IPS-NIHi11 (cell line): ENCODE data around the gene KDM4D.
"Not testable (repeated sequence)": the region's sequence is repeated elsewhere in the genome, so short reads cannot be mapped to it uniquely, and the experiment has no call there.

Source experiments
- DNase-seq: peaks from one replicate; pipeline ENCODE4 v3.0.0; 2012; ENCODE audit warnings: mixed read lengths, low spot score

Gene KDM4D

DNA sequence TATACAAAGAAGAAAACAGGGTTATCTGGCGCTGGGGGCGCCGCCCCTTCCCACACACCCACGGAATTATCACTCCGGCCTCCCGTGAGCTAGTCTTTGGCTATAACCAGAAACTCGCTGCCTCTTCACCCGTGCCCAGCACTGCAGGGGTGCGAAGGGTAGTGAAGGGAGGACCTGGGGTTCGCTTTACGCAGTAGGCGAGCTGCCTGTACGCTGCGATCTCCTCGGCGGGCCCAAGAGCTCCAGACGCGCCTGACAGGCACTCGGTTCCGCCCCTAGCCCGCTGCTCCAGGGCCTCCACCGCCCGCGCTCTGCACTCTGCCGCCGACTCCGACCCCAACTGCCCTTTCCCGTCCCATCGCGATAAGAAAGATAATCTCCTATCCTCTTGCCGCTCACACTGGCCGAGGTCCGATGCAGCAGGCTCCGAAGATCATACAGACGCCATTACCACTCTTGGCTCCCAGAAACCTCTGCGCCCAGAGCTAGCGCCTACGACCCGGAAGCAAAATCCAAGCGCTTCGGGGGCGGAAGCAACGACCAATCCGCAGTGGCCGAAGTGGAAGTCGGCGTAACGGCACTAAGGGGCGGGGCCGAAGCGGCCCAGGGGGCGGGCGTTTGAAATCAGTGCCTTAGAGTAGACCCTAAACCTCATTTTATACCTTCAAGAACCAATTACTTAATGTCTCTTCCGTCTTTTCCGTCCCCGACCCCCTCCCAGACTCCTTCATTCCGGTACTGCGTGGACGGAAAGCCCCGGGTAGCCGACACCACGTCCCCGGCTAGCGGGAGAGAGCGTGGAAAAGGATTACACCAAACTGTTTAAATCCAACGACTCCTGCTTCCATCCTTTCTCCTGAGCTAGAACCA lies at the start of gene KDM4D, which contains the start of gene CWC15:
Gene KDM4D, plus strand, starts transcription at position 611 of the 870 bp plus-strand sequence. CDS start 23,664 bp downstream, outside the sequence.
Gene CWC15, minus strand, starts transcription at position 458 of the 870 bp plus-strand sequence. CDS start 1,371 bp downstream, outside the sequence.
- DNase-seq: peak; percentile 99

DNA sequence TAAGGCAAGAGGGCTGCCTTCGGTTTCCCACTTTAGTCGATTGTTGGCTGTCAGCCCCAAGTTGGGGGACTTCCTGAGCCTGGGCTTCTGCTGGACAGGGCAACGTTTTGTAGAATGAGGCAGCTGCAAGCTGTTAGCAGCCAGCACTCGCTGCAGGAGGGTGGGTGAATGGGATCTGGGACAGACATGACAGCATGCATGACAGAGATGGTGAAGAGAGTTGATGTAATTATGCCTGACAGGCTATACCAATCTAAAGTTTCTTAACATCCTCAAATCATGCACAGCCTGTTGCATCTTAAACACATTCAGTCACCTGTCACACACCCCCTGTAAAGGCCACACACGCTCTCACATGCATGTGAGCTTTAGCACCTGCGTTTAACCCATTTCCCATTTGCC lies 49.3 kb upstream of the KDM4D start:
- no peak for DNase-seq

DNA sequence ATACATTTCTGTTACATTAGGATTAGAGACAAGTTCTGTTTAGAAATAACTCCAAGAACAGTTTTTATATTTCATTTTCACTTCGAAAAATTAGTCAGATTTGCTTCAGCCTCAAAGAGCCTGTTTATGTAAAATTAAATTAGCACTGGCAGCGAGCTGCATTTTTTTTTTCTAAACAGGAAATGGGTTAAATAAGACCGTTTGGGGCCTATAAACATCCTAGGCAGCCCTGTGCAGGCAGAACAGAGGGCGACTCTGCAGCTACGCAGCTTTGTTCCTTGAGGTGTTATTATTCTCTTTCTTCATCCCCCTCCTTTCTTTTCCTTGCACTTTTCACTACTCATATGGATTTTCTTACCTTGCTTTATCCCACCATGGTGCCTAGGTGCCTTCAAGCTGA lies 48.9 kb upstream of the KDM4D start:
- DNase-seq: no peak

DNA sequence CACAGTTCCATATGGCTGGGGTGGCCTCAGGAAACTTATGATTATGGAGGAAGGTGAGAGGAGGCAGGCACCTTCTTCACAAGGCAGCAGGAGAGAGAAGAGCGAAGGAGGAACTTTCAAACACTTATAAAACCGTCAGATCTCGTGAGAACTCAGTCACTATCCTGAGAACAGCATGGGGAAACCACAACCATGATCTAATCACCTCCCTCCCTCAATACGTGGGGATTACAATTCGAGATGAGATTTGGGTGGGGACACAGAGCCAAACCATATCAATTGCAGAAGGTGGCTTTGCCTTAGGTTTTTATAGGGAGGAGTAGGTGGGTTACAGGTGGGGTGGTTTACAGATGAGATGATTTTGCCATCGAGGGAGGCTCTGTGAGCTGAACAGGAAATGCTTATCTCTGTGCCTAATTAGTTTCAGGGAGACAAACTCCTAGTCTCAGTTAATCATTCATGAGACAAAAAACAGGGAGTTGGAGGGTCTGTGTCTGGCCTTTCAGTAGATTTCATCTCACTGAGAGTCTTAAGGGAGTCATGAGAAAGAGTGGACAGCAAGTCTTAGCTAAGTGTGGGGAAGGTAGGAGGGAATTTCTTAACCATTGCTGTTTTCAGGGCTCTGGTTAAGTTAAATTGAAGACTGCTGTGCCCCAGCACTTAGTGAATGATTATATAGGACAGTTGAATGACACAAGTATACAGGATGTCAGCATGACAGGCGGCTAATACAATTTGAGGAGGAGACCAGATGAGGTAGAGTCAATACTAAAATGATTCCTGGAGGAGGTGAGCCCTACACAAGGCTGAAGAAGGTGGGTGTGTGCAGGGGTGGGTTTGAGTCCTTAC lies 47.9 kb upstream of the KDM4D start:
- DNase-seq: no peak

DNA sequence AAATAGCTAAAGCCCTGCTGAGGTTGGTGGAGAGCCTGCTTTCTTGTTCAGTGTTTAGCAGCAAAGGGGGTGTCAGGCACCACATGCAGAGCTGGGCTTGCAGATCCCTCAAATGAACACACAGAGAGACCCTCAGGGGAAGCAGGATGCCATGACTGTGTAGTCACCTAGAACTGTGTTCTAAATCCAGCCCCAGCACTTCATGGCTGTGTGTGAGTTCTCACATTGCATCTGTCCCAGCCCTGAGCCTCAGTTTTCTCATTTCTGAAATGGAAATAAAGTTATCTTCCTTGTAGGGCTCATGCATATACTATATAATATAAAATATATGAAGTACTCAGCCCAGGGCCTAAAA lies 47.3 kb upstream of the KDM4D start:
- no peak for DNase-seq

DNA sequence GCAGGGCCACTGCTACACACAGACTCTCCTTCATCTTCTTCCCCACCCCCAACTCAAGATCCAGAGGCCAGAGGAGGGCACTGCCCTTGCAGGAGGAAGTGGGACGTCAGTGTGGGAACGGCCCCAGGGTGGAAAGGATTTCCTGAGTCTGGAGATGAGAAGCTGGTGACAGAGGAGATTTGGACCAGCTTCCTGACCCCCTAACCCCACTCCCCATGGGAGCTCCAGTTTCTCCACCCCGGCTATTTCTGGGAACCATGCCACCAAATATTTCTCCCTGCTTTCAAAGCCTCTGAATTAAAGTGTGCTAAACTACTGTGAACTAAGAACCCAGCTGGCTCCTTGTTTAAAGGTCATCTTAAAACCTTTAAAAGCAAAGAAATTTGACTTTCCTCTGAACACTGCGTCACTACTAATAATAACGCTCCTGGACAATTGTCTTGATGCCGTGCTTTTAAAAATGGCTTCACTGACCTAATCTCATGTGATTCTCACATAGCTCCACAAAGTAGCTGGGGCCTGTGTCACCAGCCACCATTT lies 46.7 kb upstream of the KDM4D start:
- DNase-seq: peak; percentile 40

DNA sequence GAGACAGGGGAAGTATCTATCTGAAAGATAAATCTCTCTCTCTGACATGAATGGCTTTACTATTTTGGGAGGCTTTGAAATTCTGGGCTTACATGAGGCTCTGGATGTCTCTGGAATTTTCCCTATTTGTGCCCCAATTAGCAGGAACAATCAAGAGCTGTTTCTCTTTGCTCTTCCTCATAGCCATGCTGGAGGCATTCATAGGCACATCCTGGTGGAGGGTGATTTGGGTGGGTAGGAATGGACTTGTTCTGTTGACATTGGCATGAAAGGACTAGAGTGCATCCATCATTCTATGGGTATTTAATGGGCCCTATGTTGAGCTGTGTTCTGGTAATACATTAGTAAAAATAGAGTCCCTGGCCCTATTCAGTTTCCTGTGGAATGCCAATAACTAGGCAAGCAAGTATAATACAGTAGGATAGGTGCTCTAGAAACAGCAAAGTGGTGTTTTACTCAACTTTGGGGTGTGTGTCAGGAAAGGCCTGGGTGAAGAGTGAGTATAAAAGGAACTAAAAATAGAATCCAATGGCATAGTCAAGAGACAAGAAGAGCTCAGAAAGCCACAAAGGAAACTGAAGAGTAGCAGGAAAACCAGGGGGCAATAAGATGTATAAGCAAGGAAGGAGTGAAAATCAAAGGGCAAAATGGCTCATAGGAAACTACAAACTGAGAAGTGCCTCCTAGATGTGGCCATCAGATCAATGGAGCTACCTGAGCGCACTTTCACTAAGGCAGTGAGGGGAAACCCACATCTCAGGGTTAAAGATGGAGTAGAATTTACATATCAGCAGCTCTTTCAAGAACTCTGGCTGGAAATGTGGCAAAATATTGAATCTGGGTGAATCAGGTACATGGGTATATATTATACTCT lies 45.2 kb upstream of the KDM4D start:
- no peak for DNase-seq

DNA sequence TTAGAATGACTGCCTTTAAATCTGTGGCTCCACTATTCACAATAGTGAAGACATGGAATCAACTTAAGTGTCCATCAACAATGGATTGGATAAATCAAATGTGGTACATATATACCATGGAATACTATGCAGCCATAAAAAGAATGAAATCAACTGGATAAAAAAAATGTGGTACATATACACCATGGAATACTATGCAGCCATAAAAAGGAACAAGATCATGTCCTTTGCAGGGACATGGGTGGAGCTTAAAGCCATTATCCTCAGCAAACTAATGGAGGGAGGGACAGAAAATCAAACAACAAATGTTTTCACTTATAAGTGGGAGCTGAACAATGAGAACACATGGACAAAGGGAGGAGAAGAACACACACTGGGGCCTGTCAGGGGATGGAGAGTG lies 41.4 kb upstream of the KDM4D start:
- DNase-seq: not testable (repeated sequence)

DNA sequence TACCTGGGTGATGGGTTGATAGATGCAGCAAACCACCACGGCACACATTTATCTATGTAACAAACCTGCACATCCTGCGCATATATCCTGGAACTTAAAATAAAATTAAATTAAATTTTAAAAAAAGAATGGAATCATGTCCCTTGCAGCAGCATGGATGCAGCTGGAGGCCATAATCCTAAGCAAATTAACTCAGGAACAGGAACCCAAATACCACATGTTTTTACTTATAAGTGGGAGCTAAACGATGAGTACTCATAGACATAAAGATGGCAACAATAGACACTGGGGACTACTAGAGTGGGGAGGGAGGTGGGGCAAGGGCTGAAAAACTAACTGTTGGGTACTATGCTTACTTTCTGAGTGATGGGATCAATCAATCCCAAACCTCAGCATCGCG lies 41.0 kb upstream of the KDM4D start:
- no peak for DNase-seq

DNA sequence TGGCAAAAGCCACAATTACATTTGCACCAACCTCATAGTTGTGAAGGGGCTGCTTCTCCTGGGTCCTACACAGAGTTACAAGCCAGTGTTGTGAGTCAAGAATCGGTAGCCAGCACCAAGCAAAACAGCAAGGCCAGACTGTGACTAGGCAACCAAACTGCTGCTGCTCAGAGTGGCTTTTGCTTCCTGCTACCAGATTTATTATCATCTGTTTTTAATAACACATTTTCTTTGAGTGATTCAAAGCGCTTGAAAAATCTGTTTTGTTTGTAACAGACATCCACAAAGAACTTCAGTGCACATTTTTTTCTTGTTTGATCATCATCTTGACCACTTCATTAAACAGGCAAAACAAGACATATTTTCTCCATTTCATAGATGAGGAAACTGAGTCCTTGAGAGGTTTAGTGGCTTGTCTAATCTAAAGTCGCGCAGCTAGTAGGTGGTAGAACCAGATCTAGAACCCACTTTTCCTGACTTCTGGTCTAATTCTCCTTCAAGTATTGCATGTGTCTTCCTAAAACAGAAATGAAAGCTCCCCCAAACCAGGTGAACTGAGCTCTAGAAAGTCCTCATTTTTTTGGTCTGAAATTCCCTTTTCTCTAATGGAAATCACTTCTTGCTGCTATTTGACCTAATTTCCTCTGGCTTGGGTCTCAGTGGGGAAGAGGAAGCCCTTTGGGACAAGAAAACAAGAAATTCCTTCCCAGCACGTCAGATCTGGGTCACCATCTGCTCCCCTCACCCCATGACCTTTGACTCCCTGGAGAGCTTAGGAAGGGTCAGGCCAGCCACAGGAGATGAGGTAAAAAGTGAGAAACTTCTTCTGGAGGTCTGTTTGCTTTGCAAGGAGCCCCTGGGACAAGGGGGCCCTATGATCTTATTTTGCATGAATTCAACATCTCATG lies 40.0 kb upstream of the KDM4D start:
- no peak for DNase-seq

DNA sequence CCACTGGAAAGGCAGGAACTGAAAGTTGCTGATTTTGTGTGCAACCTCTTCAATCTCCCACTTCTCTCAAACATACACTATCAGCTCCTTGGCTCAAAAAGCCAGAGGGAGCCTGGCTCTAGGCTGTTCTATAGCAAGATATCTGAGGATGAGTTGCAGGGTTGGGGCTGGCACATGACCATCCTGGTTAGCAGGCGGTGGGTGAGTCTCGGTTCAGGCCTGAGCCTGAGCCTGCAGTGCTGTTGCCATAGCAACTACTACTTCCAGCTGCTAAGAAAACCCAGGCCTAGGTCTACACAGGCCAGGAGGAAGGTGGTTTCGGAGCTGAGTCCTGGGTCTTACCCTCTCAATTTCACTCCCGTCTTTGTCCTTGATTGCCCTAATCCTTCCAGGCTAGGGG lies 39.1 kb upstream of the KDM4D start:
- peak; percentile 62 for DNase-seq

DNA sequence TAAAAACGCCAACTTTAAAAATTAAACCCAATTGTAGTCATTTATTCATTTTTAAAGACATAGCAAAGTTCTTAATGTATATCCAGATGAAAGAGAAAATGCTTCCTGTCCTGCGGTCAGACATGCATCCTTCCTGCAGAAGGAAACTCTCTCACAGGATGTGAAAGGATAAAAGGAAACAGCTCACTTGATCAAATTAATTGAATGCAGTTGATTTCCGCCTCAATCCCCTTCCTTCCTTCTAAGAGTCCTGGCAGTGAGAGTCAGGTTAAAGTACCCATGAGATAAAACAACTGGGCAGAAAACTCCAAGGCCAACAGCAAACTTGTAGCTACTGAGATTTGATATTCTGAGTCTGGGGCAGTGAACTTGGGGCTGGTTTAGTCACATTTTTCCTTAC lies 38.7 kb upstream of the KDM4D start:
- DNase-seq: no peak

DNA sequence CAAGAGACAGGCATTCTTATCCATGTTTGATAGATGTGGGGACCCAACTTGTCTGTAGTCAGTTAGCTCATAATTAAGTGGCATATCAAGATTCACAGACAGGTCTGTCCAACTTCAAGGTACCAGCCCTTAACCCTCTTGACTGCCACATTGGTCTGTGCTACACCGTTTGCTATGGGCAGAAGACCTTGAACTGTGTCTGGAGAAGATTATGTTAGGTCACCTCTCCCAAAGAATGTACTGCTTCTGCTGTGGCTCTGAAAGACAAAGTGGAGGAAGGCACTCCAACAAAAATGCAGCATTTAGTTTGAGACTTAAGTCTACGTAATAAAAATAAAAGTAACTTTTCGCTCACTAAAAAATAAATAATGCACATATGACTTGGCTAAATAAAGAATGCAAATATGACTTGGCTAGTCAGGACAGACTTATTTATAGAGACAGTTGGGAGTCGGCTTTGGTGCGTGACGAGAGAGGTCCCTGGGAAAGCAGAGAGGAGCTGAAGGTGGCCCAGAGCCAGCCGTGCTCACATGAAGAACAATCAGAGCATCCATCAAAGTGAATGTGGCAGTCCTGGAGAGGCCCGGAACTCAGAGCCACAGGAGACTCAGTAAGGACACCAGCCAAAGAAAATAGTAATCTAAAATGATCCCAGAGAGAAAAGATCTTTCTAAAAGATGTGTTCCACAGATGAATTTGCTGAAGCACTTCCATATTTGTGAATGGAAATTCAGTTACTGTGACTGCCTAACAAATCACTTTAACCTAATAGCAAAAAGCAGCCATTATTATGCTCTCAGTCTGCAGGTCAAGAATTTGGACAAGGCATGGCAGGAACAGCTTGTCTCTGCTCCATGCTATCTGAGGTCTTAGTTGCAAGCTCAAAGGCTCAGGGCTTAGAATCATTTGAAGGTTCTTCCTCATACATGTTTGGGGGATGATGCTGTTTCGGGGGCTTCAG lies 35.1 kb upstream of the KDM4D start:
- DNase-seq: peak; percentile 30

DNA sequence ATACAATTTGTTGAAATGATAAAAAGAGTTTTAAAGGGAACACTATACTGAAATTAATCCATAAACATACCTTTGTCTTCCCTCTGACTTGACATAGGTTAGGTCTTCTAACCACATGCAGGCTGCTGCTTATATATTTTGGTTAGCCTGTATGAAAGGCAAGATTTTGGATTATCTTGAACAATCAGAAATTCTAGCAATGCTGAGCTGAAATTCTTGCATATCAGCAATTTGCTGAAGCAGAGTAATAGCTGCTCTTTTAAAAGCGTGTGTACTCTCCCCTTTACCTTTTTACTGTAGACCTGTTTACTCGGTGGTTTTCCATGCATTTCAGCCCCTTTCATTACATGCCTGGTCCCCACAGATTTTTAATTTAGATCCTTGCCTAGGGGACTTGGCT lies 34.2 kb upstream of the KDM4D start:
- DNase-seq: no peak

DNA sequence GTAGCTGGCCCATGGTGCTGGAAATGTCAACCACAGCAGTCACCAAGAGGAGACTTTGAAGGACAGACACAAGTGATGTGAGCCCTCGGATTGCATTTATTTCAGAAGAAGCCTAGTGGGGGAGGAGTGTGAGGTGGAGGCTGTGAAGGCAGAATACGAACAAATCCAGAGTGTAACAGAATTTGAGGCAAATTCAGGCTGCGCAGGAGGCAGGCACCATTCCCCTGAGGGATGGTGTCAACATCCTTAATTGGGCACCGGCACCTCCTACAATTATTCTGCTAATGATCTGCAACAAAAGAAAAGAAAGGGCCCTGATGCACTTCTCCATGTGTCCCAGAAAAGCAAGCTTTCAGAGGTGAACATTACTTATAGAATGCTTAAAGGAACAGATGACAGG lies 32.4 kb upstream of the KDM4D start:
- no peak for DNase-seq

DNA sequence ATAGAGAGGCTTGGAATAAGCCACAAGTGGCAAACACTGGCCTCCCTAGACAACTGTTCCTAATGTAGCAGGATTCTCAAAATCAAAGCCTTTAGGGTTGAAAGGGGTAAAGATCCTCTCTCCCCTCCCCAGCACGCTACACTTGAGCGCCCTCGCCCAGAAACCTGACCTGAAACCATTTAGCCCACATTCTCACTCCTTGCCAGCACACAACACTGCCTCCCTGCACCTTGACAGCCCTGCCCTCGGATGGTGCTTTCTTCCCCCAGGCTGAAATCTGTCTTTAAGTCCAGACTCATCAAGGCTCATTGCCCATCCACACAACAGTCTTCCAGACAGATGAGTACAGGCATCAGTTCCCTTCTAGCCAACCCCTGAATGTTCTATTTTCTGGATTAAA lies 26.7 kb upstream of the KDM4D start:
- no peak for DNase-seq

DNA sequence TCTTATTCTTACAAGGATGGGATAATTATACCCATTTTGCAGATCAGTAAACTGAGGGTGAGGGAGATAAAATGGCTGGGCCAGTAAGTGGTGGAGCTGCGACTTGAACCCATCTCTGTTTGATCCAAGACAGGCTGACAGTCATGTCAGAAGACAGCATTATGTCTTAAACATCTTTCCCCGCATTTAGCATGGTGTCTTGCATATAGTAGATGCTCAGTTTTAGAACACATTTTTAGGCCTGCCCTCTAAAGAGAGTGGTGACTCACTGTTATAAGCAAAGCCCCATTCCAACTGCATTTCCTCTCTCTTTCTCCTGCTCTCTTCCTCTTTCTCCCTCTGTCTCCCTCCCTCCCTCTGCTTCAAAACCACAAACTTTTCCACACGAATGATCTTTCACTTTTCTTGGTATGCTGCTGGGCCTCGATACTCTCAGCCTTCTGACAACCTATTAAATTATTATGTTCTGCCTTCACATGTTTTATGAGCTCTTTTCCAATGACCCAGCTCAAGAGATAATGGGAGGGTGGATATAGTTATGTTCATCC lies 25.4 kb upstream of the KDM4D start:
- no peak for DNase-seq

DNA sequence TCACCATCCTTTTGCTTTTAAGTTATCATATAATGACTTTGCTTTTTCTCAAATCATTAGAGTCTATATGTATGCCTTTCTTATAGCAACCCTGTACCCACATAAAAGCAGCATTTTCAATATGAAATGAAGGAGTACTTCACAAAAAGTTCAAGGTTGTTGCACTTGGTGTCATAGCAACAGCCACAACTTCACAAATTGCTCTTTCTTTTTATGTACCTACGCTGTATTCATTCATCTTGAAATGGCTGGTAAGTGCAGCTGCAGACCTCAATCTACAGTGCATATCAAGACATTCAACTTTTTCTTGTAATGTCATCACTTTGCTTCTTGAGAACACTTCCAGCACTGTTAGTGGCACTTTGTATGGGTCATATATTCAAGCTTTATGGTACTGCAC lies 18.8 kb upstream of the KDM4D start:
- no peak for DNase-seq

DNA sequence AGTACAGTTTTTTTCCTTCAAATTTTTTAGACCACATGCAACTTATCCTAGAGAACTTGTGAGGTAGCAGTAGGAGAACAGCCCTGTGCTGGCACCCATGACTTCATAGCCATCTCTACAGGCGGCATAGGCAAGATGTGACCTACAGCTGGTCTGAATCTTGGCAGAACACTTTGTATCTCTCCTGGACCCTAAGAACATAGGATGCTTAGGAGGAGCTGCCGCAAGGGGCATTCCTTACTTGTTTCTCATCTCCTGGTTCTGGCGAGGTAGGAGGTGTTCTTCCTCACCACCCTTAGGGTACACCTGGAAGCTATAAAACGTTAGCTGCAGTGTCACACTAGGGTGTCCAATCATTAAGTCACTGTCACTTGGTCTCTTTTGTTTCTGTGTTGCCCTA lies 16.5 kb upstream of the KDM4D start:
- no peak for DNase-seq
